Measurements from ENCODE around the gene MAZ.
"Not testable (repeated sequence)": the region's sequence is repeated elsewhere in the genome, so short reads cannot be mapped to it uniquely, and the experiment has no call there.

MAZ gene

DNA sequence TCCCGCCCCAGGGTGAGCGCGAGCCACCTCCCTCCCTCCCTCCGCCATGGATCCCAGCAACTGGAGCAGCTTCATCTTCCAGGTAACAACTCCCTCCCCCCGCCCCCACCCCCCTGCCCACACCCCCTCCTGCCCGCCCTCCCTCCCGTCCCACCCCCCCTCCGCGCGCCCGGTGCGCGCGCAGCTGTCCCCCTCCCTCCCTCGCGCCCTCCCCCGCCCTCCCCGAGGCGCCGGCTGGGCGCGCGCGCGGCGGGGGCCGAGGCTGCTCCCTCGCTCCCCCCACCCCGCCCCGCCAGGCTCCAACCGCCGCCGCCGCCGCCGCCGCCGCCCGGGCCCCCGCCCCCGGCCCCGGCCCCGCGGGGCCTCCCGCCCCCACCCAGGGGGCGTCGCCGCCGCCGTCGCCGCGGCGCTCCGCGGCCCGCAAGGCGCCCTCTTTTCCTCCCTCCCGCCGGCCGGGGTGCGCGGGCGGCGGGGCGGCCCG lies at the start of gene MAZ:
Gene MAZ, plus strand, starts transcription at position 431 of the 481 bp plus-strand sequence. CDS start 173 bp downstream, outside the sequence.
- DNase-seq (ENCODE audit: low read depth), result peak; percentile 49

GRCh38 chr16:29756654-29757053 lies 49.7 kb upstream of the MAZ start:
- no peak for DNase-seq (ENCODE audit: low read depth)

DNA sequence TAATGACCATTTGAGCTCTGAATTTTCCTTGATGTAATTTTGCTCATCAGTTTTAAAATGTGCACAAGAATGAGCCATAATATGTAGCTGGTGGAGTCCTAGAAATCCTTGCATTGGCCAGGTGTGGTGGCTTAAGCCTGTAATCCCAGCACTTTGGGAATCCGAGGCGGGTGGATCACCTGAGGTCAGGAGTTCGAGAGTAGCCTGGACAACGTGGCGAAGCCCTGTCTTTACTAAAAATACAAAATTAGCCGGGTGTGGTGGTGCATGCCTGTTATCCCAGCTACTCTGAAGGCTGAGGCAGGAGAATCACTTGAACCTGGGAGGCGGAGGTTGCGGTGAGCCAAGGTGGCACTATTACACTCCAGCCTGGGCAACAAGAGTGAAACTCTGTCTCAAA lies 49.2 kb upstream of the MAZ start:
- DNase-seq (ENCODE audit: low read depth), result not testable (repeated sequence)

GRCh38 chr16:29757950-29758466 lies 48.3 kb upstream of the MAZ start:
- no peak for DNase-seq (ENCODE audit: low read depth)

DNA sequence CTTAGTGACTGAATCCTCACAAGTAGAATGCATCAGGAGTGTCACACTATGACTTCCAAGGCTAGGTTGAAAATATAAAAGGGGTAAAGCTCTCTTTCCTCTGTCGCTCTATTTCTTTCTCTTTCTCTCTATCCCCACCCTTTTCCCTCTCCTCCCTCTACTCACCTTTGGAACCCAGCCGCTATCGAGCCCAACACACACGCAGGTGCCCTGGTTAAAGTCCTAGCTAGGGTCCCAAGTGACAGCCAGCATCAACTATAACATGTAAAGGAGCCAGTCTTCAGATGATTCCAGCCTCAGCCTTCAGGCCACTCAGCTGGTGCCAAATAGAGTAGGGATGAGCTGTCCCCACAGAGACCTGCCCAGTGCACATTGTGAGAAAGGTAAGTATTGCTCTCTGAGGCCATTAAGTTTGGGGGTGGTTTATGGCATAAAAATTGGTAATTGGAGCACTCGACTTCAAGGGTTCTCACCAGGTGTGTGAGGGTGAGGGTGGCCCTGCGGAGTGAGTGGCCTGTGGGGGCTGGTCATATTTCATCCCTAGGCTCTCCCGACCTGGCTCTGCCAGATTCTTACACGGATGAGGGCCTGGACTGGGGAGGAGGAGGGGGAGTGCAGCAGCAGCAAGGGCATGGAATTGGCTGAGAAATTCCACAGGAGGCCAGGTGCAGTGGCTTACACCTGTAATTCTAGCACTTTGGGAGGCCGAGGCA lies 45.6 kb upstream of the MAZ start:
- no peak for DNase-seq (ENCODE audit: low read depth)

DNA sequence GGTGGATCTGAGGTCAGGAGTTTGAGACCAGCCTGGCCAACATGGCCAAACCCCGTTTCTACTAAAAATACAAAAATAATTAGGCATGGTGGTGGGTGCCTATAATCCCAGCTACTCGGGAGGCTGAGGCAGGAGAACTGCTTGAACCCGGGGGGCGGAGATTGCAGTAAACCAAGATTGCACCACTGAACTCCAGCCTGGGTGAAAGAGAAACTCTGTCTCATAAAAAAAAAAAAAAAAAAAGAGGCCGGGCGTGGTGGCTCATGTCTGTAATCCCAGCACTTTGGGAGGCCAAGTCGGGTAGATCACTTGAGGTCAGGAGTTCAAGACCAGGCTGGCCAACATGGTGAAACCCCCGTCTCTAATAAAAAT lies 45.1 kb upstream of the MAZ start:
- DNase-seq (ENCODE audit: low read depth), result not testable (repeated sequence)

GRCh38 chr16:29761882-29762281 lies 44.4 kb upstream of the MAZ start:
- DNase-seq (ENCODE audit: low read depth), result no peak

DNA sequence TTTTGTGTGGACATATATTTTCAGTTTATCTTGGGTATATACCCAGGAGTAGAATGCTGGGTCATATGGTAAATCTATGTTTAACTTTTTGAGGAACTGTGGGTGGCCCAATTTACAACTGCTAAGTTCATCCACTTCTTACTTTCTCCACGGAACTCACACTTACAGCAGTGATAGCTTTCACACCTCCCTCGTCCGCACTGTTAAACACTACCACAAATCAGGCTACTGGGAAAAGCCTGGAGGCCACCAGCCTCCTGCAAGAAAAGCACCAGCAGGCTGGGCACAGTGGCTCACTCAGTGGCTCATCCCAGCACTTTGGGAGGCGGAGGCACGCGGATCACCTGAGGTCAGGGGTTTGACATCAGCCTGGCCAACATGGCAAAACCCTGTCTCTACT lies 43.0 kb upstream of the MAZ start:
- DNase-seq (ENCODE audit: low read depth), result no peak

DNA sequence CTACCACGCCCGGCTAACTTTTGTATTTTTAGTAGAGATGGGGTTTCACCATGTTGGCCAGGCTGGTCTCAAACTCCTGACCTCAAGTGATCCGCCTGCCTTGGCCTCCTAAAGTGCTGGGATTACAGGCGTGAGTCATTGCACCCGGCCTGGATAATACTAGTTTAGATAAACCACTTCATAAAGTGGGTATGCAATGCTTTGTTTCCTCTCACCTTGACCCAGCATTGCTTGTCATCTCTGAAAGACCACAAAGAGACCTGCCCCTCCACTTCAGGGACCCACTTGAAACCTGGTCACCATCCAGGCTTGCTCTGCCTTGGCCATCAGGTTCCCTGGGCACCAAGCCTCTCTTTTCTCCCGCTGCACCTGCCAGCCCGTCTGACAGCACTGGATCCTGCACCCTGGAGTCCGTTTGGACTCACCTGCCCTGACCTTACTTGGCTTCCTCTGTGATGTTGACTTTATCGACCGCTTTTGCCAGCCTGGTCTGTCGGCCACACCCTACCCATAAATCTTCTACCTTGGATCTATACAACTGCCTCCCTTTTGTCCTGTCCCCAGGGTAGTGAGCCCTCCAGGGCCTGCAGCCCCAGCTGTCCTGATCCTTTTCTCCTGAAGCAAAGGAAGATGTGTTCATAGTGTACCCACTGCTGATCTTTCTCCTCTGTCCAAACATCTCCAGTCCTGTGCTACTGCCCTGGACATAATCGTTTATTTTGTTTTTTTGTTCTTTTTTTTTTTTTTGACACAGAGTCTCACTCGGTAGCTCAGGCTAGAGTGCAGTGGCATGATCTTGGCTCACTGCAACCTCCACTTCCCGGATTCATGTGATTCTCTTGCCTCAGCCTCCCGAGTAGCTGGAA lies 40.9 kb upstream of the MAZ start:
- DNase-seq (ENCODE audit: low read depth), result no peak

GRCh38 chr16:29766571-29766970 lies 39.8 kb upstream of the MAZ start:
- DNase-seq (ENCODE audit: low read depth), result no peak

- DNase-seq (ENCODE audit: low read depth), result no peak
Observed at GRCh38 chr16:29767062-29767461, 39.3 kb upstream of the MAZ start.

GRCh38 chr16:29769507-29769906 lies 36.8 kb upstream of the MAZ start:
- no peak for DNase-seq (ENCODE audit: low read depth)

GRCh38 chr16:29770250-29770929 lies 35.9 kb upstream of the MAZ start:
- no peak for DNase-seq (ENCODE audit: low read depth)

DNA sequence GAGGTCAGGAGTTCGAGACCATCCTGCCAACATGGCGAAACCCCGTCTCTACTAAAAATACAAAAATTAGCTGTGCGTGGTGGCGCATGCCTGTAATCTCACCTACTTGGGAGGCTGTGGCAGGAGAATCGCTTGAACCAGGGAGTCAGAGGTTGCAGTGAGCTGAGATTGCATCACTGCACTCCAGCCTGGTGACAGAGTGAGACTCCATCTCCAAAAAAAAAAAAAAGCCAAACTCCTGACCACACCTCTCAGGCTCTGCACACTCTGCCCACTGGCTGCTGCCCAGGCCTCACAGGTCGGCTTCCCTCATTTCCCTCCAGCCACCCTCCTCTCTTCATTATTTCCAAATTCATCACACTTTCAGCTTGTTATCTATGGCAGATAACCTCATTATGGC lies 34.0 kb upstream of the MAZ start:
- DNase-seq (ENCODE audit: low read depth), result not testable (repeated sequence)

DNA sequence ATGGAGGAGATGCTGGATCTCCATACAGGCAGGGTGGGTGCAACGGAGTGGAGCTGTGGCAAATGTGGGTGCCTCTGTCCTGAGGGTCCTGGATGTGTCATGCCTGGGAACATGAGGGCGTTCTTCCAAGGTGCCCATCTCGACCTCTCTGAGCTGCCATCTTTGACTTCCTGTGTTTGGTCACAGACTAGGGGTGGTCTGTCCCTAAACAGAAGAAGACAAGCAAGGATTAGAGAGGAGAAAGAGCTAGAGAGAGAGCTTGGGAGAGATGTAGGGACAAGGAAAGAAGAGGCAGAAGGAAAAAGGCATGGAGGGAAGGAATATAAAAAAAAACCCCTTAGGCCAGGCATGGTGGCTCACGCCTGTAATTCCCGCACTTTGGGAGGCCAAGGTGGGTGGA lies 31.6 kb upstream of the MAZ start:
- DNase-seq (ENCODE audit: low read depth), result no peak

DNA sequence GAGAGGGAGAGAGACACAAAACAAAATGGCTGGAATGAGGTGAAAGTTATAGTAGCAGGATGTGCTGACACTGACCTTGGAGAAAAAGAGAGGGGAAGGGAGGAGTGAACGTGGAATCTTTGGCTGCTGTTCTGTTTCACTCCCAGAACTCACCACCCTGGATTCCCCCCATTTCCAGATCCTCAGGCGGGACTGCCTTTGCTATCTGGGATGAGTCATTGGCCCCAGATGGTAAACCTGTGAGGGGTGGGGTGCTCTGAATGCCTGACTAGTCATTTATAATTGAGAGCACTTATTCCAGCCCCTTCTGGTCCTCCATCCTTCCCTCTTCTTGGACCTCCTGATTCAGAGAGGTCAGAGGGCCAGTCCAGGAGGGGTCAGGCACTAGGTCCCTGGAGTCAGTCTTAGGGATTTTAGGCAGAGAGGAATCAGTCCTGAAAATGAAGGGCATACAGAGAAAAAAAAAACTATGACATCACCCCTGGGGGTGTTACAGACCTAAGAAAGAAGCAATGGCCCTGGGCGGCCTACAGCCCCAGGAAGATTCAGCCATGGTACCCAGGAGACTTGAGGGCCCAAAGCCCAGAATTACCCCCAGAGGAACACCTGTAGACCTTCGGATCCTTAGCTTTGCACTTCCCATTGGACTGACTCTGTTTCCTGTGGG lies 30.5 kb upstream of the MAZ start:
- DNase-seq (ENCODE audit: low read depth), result no peak

DNA sequence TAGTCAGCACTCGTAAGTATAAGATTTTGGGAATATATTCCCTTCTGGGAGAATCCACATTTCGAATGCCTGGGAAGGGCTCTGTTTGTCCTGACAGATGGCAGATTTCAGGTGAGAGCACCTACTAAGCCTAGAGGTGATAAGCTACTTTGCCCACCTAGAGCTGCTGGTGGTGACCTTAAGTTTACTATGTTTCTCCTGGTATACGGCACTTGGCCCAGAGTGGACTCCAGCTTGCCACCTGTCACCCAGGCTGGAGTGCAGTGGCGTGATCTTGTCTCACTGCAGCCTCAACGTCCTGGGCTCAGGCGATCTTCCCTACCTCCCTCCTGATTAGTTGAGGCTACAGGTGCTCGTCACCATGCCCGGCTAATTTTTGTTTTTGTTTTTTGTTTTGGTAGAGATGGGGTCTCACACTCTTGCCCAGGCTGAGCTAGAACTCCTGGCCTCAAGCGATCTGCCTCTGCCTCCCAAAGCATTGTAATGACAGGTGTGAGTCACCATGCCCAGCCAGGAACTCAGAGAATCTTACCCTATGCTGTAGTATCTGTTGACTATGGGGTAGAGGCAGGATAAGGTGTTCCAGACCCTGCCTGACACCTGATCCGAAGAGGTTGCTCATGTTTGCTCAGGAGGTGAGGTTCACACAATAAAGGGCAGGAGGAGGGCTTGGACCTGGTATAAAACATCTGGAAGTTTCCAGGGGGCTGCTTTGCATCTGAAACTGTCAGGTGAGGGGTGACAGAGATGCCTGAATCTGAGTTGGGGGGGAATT lies 28.6 kb upstream of the MAZ start, which contains the start of gene ZG16:
Gene ZG16, plus strand, starts transcription at position 681 of the 775 bp plus-strand sequence. CDS start 1,011 bp downstream, outside the sequence.
- DNase-seq (ENCODE audit: low read depth), result no peak

DNA sequence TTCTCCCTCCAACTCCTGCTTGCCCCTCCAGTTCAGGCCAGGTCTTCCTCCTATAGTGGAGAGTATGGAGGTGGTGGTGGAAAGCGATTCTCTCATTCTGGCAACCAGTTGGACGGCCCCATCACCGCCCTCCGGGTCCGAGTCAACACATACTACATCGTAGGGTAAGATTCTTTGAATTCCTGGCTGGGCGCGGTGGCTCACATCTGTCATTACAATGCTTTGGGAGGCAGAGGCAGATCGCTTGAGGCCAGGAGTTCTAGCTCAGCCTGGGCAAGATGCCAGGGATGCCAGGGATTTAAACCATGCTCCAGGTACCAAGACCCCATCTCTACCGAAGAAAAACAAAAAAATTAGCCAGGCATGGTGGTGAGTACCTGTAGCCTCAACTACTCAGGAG lies 26.9 kb upstream of the MAZ start:
- DNase-seq (ENCODE audit: low read depth), result no peak

DNA sequence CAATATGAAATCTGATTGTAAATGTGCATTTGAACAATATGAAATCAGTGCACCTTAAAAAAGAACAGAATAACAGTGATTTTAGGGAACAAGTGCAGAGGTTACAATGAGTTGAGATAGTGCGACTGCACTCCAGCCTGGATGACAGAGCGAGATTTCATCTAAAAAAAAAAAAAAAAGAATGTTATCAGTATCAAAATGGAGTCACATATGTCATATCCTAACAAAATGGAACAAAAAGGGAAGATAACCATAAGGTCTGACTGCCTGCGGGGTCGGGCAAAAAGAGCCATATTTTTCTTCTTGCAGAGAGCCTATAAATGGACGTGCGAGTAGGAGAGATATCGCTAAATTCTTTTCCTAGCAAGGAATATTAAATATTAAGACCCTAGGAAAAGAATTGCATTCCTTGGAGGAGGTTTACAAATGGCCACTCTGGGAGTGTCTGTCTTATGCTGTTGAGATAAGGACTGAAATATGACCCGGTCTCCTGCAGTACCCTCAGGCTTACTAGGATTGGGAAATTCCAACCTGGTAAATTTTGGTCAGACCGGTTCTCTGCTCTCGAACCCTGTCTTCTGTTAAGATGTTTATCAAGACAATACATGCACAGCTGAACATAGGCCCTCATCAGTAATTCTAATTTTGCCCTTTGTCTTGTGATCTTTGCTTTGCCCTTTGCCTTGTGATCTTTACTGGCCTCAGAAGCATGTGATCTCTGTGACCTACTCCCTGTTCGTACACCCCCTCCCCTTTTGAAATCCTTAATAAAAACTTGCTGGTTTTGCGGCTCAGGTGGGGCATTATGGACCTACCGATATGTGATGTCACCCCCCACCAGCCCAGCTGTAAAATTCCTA lies 23.0 kb upstream of the MAZ start:
- DNase-seq (ENCODE audit: low read depth), result not testable (repeated sequence)

- no peak for DNase-seq (ENCODE audit: low read depth)
Observed at GRCh38 chr16:29784157-29784556, 22.2 kb upstream of the MAZ start.
